WTC11 (cell line): ENCODE results near the gene C17orf107. TPM values are rescaled to one million over a fixed set of nuclear protein-coding genes. Genes with fewer than 3 reads are reported as not detected.
A peak's percentile ranks its signal among the peaks of the same experiment; 100 is the strongest.

Experiments used
- ATAC-seq: fragments of 200-7000 bp; cut with Tn5 transposase; 2 replicates; pipeline ENCODE4 v1.10.0; 2021; ENCODE audit warnings: mild to moderate bottlenecking, moderate library complexity
- CTCF ChIA-PET: fragments of 300-600 bp; sonication (Branson Sonifier 250); formaldehyde crosslinking; loops from one replicate; lab custom pipeline; 2021; ENCODE audit warnings: antibody characterized with exemption; lab: Charles Lee
- POLR2A ChIA-PET: fragments of 350-600 bp; sonication (Branson Sonifier 250); formaldehyde crosslinking; loops from one replicate; lab custom pipeline; 2021; ENCODE audit warnings: antibody characterized with exemption; lab: Charles Lee
- DNase-seq: peaks from one replicate; pipeline ENCODE4 v3.0.0; 2021; ENCODE audit warnings: low spot score
- H3K27ac Mint-ChIP-seq: 2 replicates; pipeline ENCODE4 v1.8.0; 2021; ENCODE audit warnings: mixed read lengths
- H3K27me3 Mint-ChIP-seq: 2 replicates; pipeline ENCODE4 v1.8.0; 2021; ENCODE audit warnings: low read depth, mild to moderate bottlenecking, moderate library complexity, mixed read lengths
- H3K36me3 Mint-ChIP-seq: 2 replicates; pipeline ENCODE4 v1.8.0; 2021; ENCODE audit warnings: mixed read lengths
- H3K4me1 Mint-ChIP-seq: 2 replicates; pipeline ENCODE4 v1.8.0; 2022; ENCODE audit warnings: mixed read lengths
- H3K4me3 Mint-ChIP-seq: 2 replicates; pipeline ENCODE4 v1.8.0; 2021; ENCODE audit warnings: mild to moderate bottlenecking, moderate library complexity, mixed read lengths
- H3K9me3 Mint-ChIP-seq: 2 replicates; pipeline ENCODE4 v1.8.0; 2021; ENCODE audit warnings: mixed read lengths
- ESRRA ChIP-seq: sonication (generic); formaldehyde crosslinking; IDR thresholded peaks from 2 replicates; pipeline ENCODE4 v1.8.1; 2022; ENCODE audit warnings: mild to moderate bottlenecking, missing genetic modification reagents, borderline replicate concordance
- ETV6 ChIP-seq: sonication (generic); formaldehyde crosslinking; IDR thresholded peaks from 2 replicates; pipeline ENCODE4 v1.8.1; 2022; ENCODE audit warnings: mild to moderate bottlenecking, missing genetic modification reagents
- FOXJ3 ChIP-seq: sonication (generic); formaldehyde crosslinking; IDR thresholded peaks from 2 replicates; pipeline ENCODE4 v1.9.0; 2021; ENCODE audit warnings: missing genetic modification reagents, mild to moderate bottlenecking, borderline replicate concordance
- SMAD3 ChIP-seq: sonication (generic); formaldehyde crosslinking; IDR thresholded peaks from 2 replicates; pipeline ENCODE4 v1.8.0; 2022; ENCODE audit warnings: missing genetic modification reagents, mild to moderate bottlenecking, borderline replicate concordance
- ZNF423 ChIP-seq: fragments of 250-450 bp; sonication (Bioruptor Pico); IDR thresholded peaks from 2 replicates; pipeline ENCODE4 v2.1.2; 2022; ENCODE audit warnings: mild to moderate bottlenecking, moderate library complexity
- total RNA-seq: library from RNA; stranded (reverse); gene quantifications from 3 replicates; pipeline ENCODE4 v1.2.3, GENCODE V29; 2021
- TF ChIP-seq, protein P1 (sequence below): sonication (generic); formaldehyde crosslinking; IDR thresholded peaks from 2 replicates; pipeline ENCODE4 v1.8.1; 2023; ENCODE audit warnings: mild to moderate bottlenecking, moderate library complexity, missing genetic modification reagents
- TF ChIP-seq, protein P2 (sequence below): sonication (generic); formaldehyde crosslinking; IDR thresholded peaks from 2 replicates; pipeline ENCODE4 v1.8.1; 2022; ENCODE audit warnings: mild to moderate bottlenecking, missing genetic modification reagents, moderate library complexity, borderline replicate concordance
- TF ChIP-seq, protein P3 (sequence below): fragments of 250-450 bp; sonication (Bioruptor Pico); IDR thresholded peaks from 2 replicates; pipeline ENCODE4 v1.9.0; 2021; ENCODE audit warnings: moderate library complexity, mild to moderate bottlenecking, inconsistent platforms, borderline replicate concordance

C17orf107 gene
- total RNA-seq, 1 experiment from 2014 or later, result 8.7 TPM

DNA sequence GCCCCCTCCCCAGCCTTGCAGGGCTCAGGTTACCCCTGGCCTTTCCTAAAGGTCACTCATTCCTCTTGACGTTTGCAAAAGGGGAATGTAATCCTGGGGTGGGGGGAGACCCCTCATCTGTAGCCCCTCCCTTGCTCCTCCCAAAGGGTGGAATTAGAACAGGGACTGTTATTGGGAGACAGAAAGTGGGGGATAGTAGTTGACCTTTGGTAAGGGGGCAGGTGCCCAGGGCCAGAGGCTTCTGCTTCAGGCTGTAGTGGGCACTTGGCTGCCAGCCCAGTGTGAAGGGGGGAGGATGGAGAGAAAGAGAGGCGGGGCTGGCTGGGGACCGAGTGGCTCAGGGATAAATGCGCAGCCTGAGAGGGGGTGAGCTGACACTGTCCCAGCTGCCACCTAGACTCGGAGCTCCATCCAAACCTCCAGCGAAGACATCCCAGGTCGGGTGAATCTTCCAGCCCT, 51.4 kb downstream of the C17orf107 start, which contains the start of gene ENO3:
Gene ENO3 (plus strand): TSS at position 374 of the 459 bp plus-strand sequence. CDS start 711 bp downstream, outside the sequence.
- ATAC-seq (peak; percentile 4), DNase-seq (peak; percentile 42)
- ChIA-PET CTCF (interaction anchor here (0.5 to 5.4 kb wide), 10 partner anchors 8 to 111 kb away, joined by 3 to 27 read pairs (median 4); partner anchors contain the start of genes INCA1, KIF1C, RNF167 and SLC25A11), POLR2A (interaction anchor here (1.0 to 2.5 kb wide), 4 partner anchors 11 to 51 kb away, joined by 3 to 18 read pairs (median 6); partner anchors contain the start of genes C17orf107, RNF167, SLC25A11 and SPAG7)
- H3K36me3 Mint-ChIP-seq, result peaks cover 12% of the 10 kb centered on the region
- TF ChIP-seq, protein P1, sequence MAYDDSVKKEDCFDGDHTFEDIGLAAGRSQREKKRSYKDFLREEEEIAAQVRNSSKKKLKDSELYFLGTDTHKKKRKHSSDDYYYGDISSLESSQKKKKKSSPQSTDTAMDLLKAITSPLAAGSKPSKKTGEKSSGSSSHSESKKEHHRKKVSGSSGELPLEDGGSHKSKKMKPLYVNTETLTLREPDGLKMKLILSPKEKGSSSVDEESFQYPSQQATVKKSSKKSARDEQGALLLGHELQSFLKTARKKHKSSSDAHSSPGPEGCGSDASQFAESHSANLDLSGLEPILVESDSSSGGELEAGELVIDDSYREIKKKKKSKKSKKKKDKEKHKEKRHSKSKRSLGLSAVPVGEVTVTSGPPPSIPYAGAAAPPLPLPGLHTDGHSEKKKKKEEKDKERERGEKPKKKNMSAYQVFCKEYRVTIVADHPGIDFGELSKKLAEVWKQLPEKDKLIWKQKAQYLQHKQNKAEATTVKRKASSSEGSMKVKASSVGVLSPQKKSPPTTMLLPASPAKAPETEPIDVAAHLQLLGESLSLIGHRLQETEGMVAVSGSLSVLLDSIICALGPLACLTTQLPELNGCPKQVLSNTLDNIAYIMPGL (CRISPR knock-in tag), result peak; percentile 41; the same call in 1 of the 2 replicates
- no peak for TF ChIP-seq SMAD3
- no peaks in the 10 kb centered on the region for H3K27me3 Mint-ChIP-seq
- peak within 1 kb of the TSS; percentile 85 for H3K4me3 Mint-ChIP-seq
- peaks cover 39% of the 10 kb centered on the region for H3K4me1 Mint-ChIP-seq
- H3K27ac Mint-ChIP-seq, result peak within 1 kb of the TSS; percentile 96
- H3K9me3 Mint-ChIP-seq, result no peaks in the 10 kb centered on the region

DNA sequence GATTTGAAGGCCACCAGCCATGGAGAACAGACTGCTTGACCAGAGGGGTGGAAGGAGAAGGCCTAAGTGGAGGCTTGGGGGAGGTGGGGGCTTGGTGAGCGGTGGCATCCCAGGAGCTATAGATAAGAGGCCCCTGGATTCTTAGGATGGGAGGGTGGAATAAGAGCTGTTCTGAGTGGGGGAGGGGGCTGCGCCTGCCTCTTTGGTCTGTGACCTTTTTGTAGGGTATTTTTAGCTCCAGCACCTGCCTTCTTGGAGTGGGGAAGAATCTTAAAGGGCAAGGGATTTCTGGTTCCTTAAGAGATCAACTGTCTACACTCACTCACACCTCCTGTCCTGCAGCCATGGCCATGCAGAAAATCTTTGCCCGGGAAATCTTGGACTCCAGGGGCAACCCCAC, 52.1 kb downstream of the C17orf107 start:
- ATAC-seq, result no peak
- ChIA-PET POLR2A (interaction anchor here (0.7 to 2.5 kb wide), 5 partner anchors 8 to 52 kb away, joined by 3 to 18 read pairs (median 5); partner anchors contain the start of genes C17orf107, RNF167, SLC25A11 and SPAG7), CTCF (interaction anchor here (0.6 to 5.4 kb wide), 8 partner anchors 8 to 111 kb away, joined by 3 to 27 read pairs (median 4); partner anchors contain the start of genes CAMTA2, INCA1, KIF1C and RNF167)
- peaks cover 35% of the 10 kb centered on the region for H3K4me1 Mint-ChIP-seq
- H3K27me3 Mint-ChIP-seq, result no peaks in the 10 kb centered on the region
- no peak for DNase-seq
- H3K9me3 Mint-ChIP-seq, result no peaks in the 10 kb centered on the region
- H3K4me3 Mint-ChIP-seq, result peak overlapping the region; percentile 85
- H3K27ac Mint-ChIP-seq, result no peak overlapping the region
- TF ChIP-seq ESRRA (CRISPR knock-in tag), result no peak
- TF ChIP-seq ZNF423 (CRISPR knock-in tag), result no peak
- TF ChIP-seq, protein P2, sequence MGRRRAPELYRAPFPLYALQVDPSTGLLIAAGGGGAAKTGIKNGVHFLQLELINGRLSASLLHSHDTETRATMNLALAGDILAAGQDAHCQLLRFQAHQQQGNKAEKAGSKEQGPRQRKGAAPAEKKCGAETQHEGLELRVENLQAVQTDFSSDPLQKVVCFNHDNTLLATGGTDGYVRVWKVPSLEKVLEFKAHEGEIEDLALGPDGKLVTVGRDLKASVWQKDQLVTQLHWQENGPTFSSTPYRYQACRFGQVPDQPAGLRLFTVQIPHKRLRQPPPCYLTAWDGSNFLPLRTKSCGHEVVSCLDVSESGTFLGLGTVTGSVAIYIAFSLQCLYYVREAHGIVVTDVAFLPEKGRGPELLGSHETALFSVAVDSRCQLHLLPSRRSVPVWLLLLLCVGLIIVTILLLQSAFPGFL (CRISPR knock-in tag), result no peak
- no peak for TF ChIP-seq FOXJ3 (CRISPR knock-in tag)
- TF ChIP-seq ETV6 (CRISPR knock-in tag), result no peak
- TF ChIP-seq, protein P3, sequence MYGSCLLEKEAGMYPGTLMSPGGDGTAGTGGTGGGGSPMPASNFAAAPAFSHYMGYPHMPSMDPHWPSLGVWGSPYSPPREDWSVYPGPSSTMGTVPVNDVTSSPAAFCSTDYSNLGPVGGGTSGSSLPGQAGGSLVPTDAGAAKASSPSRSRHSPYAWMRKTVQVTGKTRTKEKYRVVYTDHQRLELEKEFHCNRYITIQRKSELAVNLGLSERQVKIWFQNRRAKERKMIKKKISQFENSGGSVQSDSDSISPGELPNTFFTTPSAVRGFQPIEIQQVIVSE (CRISPR knock-in tag), result no peak
- peaks cover 6% of the 10 kb centered on the region for H3K36me3 Mint-ChIP-seq

Other genes starting within 250 kb of the C17orf107 start
- 177 to 218 TPM (median 178 TPM) in 3 replicates for gene PELP1, start 195.4 kb upstream of the C17orf107 start, total RNA-seq
- gene ARRB2, start 188.9 kb upstream of the C17orf107 start, total RNA-seq, result 79.7 to 87.8 TPM (median 81.0 TPM) in 3 replicates
- 18.6 to 21.3 TPM (median 21.2 TPM) in 3 replicates for gene MED11, start 168.1 kb upstream of the C17orf107 start, total RNA-seq
- gene ZMYND15, start 159.7 kb upstream of the C17orf107 start, total RNA-seq, result 0.39 to 0.71 TPM (median 0.63 TPM) in 3 replicates
- 3.2 to 3.8 TPM (median 3.5 TPM) in 3 replicates for gene CXCL16, start 159.6 kb upstream of the C17orf107 start, total RNA-seq
- gene TM4SF5, start 127.7 kb upstream of the C17orf107 start, total RNA-seq, result not detected in 3 replicates
- gene VMO1, start 113.2 kb upstream of the C17orf107 start, total RNA-seq, result 1.2 to 2.1 TPM (median 1.7 TPM) in 3 replicates
- gene GLTPD2, start 110.6 kb upstream of the C17orf107 start, total RNA-seq, result 0.41 to 0.44 TPM in 2 of 3 replicates, not detected in the other
- 294 to 305 TPM (median 296 TPM) in 3 replicates for gene PSMB6, start 103.4 kb upstream of the C17orf107 start, total RNA-seq
- gene PLD2, start 92.4 kb upstream of the C17orf107 start, total RNA-seq, result 51.3 to 64.9 TPM (median 52.1 TPM) in 3 replicates
- gene MINK1, start 66.2 kb upstream of the C17orf107 start, total RNA-seq, result 92.1 to 105 TPM (median 96.2 TPM) in 3 replicates
- gene CHRNE, start 3.6 kb downstream of the C17orf107 start, total RNA-seq, result 0.64 to 0.78 TPM (median 0.70 TPM) in 3 replicates
- gene GP1BA, start 32.7 kb downstream of the C17orf107 start, total RNA-seq, result not detected in 3 replicates
- gene SLC25A11, start 40.5 kb downstream of the C17orf107 start, total RNA-seq, result 73.7 to 83.3 TPM (median 76.8 TPM) in 3 replicates
- 121 to 143 TPM (median 122 TPM) in 3 replicates for gene RNF167, start 40.7 kb downstream of the C17orf107 start, total RNA-seq
- 1,289 to 1,315 TPM (median 1,307 TPM) in 3 replicates for gene PFN1, start 49.0 kb downstream of the C17orf107 start, total RNA-seq
- 30.9 to 40.3 TPM (median 37.7 TPM) in 3 replicates for gene ENO3, start 51.6 kb downstream of the C17orf107 start, total RNA-seq
- gene SPAG7, start 68.3 kb downstream of the C17orf107 start, total RNA-seq, result 97.3 to 103 TPM (median 101 TPM) in 3 replicates
- gene CAMTA2, start 88.1 kb downstream of the C17orf107 start, total RNA-seq, result 9.2 to 14.2 TPM (median 12.3 TPM) in 3 replicates
- gene INCA1, start 98.0 kb downstream of the C17orf107 start, total RNA-seq, result 0.61 to 1.1 TPM (median 1.1 TPM) in 3 replicates
- gene KIF1C, start 98.4 kb downstream of the C17orf107 start, total RNA-seq, result 112 to 130 TPM (median 115 TPM) in 3 replicates
- gene SLC52A1, start 135.9 kb downstream of the C17orf107 start, total RNA-seq, result 0.78 to 1.1 TPM (median 0.99 TPM) in 3 replicates
- gene ZFP3, start 178.9 kb downstream of the C17orf107 start, total RNA-seq, result 0.39 to 0.71 TPM (median 0.66 TPM) in 3 replicates
- gene ZNF232, start 212.3 kb downstream of the C17orf107 start, total RNA-seq, result 19.2 to 23.1 TPM (median 21.7 TPM) in 3 replicates
- gene USP6, start 216.5 kb downstream of the C17orf107 start, total RNA-seq, result 0.20 to 0.25 TPM (median 0.23 TPM) in 3 replicates